ENCODE measurements around the gene SMIM35.

Gene SMIM35

DNA sequence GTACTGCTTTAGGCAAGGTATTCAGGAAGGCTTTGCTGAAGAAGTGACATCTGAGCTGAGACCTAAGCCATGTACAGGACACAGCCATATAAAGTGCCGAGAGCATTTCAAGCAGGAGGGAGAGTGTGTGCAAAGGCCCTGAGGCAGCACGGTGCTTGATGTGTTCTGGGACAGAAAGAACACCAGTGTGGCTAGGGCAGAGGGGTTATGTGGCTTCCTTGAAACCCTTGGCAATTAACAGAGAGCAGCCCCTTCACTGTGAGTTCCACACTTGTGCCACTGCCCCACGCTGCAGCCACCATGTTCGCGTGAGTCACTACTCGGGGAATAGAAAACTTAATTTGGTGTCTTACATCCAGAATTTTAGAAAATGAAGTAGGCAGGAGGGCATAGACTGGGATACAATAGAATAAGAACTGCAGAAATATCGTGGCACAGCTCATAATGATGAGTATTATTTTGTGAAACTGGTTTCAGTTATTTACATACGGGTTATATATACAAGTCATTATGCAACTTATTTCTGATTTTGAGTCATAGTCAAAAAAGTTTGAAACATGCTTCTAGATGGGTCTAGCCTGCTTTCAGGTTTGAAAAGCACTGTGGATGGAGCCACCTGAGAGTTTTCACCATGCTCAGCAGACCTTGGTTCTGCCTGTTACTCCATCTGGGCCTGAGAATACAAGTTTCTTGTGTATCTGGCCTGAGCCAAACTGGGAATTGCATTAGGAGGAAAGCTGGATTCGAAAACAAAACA lies 88.8 kb downstream of the SMIM35 start:
- TF ChIP-seq, protein P1, sequence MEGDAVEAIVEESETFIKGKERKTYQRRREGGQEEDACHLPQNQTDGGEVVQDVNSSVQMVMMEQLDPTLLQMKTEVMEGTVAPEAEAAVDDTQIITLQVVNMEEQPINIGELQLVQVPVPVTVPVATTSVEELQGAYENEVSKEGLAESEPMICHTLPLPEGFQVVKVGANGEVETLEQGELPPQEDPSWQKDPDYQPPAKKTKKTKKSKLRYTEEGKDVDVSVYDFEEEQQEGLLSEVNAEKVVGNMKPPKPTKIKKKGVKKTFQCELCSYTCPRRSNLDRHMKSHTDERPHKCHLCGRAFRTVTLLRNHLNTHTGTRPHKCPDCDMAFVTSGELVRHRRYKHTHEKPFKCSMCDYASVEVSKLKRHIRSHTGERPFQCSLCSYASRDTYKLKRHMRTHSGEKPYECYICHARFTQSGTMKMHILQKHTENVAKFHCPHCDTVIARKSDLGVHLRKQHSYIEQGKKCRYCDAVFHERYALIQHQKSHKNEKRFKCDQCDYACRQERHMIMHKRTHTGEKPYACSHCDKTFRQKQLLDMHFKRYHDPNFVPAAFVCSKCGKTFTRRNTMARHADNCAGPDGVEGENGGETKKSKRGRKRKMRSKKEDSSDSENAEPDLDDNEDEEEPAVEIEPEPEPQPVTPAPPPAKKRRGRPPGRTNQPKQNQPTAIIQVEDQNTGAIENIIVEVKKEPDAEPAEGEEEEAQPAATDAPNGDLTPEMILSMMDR (conservative IDR thresholded peaks at IDR 0.05; ENCODE audit: low read length) = no peak
- no peak for DNase-seq (ENCODE audit: low read depth)
- H3K4me3 ChIP-seq (ENCODE audit: low read length) = no peak overlapping the region

DNA sequence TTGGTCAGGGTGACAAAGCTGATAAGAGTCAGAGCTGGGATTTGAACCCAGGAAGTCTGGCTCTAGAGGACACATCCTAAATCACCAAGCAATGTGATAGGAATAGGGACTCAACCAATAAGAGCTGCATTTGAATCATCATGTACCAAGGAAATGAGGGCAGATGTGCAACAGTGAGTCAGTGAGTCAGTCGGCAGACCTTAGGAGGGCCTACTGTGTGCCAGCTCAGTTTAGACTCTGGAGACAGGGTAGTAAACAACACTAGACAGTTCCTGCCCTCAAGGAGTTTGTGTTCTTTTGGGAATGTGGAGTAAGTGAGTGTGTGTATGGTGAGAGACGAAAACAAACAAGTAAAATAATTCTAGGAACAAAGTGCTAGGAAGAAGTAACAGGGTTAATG lies 89.4 kb downstream of the SMIM35 start:
- H3K4me3 ChIP-seq (ENCODE audit: low read length) = no peak overlapping the region
- TF ChIP-seq, protein P1 (conservative IDR thresholded peaks at IDR 0.05; ENCODE audit: low read length) = no peak

DNA sequence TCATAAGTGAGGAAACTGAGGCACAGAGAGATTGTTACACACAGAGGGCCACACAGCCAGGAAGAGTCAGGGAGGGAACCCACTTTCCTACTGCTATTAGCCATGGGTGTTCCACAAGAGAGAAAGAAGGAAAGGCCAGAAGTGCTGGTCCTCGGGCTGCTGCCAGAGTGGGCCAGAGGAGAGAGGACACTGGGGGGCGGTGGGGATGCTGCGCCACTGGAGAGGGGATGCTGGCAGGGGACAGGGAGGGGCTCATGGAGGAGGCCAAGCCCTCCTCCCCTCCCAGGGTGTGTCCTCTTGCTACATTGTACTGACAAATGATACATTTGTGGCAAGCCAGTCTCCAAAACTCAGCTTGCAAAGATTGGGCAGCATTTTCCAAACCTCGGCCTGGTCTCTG lies 90.7 kb downstream of the SMIM35 start:
- DNase-seq (ENCODE audit: low read depth) = no peak
- TF ChIP-seq, protein P1 (conservative IDR thresholded peaks at IDR 0.05; ENCODE audit: low read length) = no peak

More for the DNA sequence above, 89.4 kb downstream of the SMIM35 start:
- DNase-seq (ENCODE audit: low read depth) = no peak

DNA sequence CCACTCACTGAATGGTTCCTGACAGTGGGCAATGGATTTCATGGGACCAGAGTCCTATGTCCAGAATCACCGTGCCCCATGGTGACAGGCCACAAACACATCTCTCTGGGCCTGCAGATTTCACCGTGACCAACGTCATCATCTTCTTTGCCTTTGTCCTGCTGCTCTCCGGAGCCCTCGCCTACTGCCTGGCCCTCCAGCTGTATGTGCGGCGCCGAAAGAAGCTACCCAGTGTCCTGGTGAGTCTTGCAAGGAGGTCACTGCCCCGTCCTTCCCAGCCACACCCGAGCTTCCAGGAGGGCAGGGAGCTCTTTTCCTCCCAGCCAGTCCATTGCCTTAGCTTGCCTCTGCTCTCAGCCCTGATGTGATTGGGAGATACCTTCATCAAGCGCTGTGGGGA lies 91.3 kb downstream of the SMIM35 start:
- TF ChIP-seq, protein P1 (conservative IDR thresholded peaks at IDR 0.05; ENCODE audit: low read length) = no peak
- no peak overlapping the region for H3K4me3 ChIP-seq (ENCODE audit: low read length)
- no peak for DNase-seq (ENCODE audit: low read depth)

More for the DNA sequence above, 90.7 kb downstream of the SMIM35 start:
- no peak overlapping the region for H3K4me3 ChIP-seq (ENCODE audit: low read length)

DNA sequence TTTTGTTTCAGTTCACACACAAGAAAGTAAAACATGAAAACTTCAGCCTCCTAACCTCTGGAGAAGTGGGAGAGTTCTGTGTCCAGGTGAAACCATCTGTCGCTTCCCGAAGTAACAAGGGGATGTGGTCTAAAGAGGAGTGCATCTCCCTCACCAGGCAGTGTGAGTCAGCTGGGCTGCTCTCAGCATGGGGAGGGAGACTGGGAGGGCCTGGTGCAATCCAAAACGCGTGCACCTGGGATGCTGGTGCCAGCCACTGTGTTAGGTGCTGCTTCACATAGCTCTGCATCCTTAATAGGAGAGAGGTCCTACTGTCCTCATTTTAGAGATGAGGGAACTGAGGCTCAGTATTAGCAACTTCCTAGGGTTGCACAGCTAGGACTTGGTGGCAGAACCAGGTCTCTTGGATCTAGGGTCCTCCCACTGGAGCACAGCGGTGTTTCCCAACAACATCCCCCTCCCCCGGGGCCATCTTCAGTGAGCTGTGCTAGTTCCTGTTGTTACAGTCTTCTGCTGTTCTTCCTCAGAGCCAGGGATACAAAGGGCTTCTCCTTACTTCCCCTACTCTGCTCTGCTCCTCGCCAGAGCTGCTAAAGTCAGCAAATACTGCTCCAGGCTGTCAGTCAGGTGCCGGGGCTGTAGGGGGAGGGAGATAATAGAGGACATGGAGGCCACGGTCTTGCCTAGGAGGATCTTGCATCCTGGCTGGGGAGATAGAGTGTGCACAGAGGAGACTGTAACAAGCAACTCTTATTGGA lies 92.6 kb downstream of the SMIM35 start:
- no peak for DNase-seq (ENCODE audit: low read depth)
- TF ChIP-seq, protein P1 (conservative IDR thresholded peaks at IDR 0.05; ENCODE audit: low read length) = no peak
- no peak overlapping the region for H3K4me3 ChIP-seq (ENCODE audit: low read length)

DNA sequence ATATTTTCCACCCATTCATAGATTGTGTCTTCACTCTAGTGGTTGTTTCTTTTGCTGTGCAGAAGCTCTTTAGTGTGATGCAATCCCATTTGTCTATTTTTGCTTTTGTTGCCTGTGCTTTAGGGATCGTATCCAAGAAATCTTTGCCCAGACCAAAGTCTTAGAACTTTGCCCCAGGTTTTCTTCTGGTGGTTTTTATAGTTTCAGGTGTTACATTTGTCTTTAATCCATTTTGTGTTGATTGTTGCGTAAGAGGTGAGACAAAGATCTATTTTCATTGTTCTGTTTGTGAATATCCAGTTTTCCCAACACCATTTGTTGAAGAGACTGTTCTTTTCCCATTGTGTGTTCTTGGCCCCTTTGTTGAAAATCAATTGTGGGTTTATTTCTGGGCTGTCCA lies 94.1 kb downstream of the SMIM35 start:
- TF ChIP-seq, protein P1 (conservative IDR thresholded peaks at IDR 0.05; ENCODE audit: low read length) = no peak
- H3K4me3 ChIP-seq (ENCODE audit: low read length) = no peak overlapping the region
- DNase-seq (ENCODE audit: low read depth) = no peak

DNA sequence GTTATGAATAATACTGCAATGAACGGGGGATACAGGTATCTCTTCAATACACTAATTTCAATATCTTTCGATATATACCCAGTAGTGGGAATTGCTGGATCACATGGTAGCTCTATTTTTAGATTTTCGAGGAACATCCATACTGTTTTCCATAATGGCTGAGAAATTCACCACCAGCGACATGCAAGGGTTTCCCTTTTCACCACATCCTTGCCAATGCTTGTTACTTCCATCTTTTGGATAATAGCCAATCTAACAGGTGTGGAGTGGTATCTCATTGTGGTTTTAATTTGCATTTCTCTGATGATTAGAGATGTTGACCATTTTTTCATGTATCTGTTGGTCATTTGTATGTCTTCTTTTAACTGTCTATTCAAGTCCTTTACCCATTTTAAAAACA lies 94.6 kb downstream of the SMIM35 start:
- TF ChIP-seq, protein P1 (conservative IDR thresholded peaks at IDR 0.05; ENCODE audit: low read length) = no peak
- no peak overlapping the region for H3K4me3 ChIP-seq (ENCODE audit: low read length)
- DNase-seq (ENCODE audit: low read depth) = no peak
